IPS-11a (cell line): ENCODE results near the gene MICAL1.

ENCODE experiments used
- H3K4me3 ChIP-seq: one replicate; pipeline ENCODE4 v1.5.1; 2013; ENCODE audit warnings: low read depth, low read length, control low read depth

Gene MICAL1

GRCh38 chr6:109454496-109455436, 806 bp downstream of the MICAL1 start:
- peak overlapping the region; percentile 93 for H3K4me3 ChIP-seq

- H3K4me3 ChIP-seq = no peak overlapping the region
Observed at GRCh38 chr6:109453594-109454495, 1.7 kb downstream of the MICAL1 start.

GRCh38 chr6:109453156-109453555, 2.4 kb downstream of the MICAL1 start:
- H3K4me3 ChIP-seq = no peak overlapping the region

- H3K4me3 ChIP-seq = no peak overlapping the region
Observed at GRCh38 chr6:109452181-109452580, 3.4 kb downstream of the MICAL1 start.

- no peak overlapping the region for H3K4me3 ChIP-seq
Observed at GRCh38 chr6:109451376-109451775, 4.2 kb downstream of the MICAL1 start.

GRCh38 chr6:109450801-109451200, 4.8 kb downstream of the MICAL1 start:
- no peak overlapping the region for H3K4me3 ChIP-seq

GRCh38 chr6:109449795-109450673, 5.5 kb downstream of the MICAL1 start:
- no peak overlapping the region for H3K4me3 ChIP-seq

GRCh38 chr6:109449064-109449794, 6.3 kb downstream of the MICAL1 start:
- H3K4me3 ChIP-seq = no peak overlapping the region

- no peak overlapping the region for H3K4me3 ChIP-seq
Observed at GRCh38 chr6:109448615-109449014, 7.0 kb downstream of the MICAL1 start.

GRCh38 chr6:109447878-109448555, 7.6 kb downstream of the MICAL1 start:
- H3K4me3 ChIP-seq = no peak overlapping the region

GRCh38 chr6:109447087-109447486, 8.5 kb downstream of the MICAL1 start:
- no peak overlapping the region for H3K4me3 ChIP-seq

- no peak overlapping the region for H3K4me3 ChIP-seq
Observed at GRCh38 chr6:109446541-109446940, 9.0 kb downstream of the MICAL1 start.

- H3K4me3 ChIP-seq = no peak overlapping the region
Observed at GRCh38 chr6:109446072-109446471, 9.5 kb downstream of the MICAL1 start.

GRCh38 chr6:109445382-109445781, 10.2 kb downstream of the MICAL1 start:
- no peak overlapping the region for H3K4me3 ChIP-seq

GRCh38 chr6:109443425-109443950, 12.1 kb downstream of the MICAL1 start:
- H3K4me3 ChIP-seq = no peak overlapping the region

GRCh38 chr6:109442393-109442924, 13.1 kb downstream of the MICAL1 start:
- no peak overlapping the region for H3K4me3 ChIP-seq

- H3K4me3 ChIP-seq = peak overlapping the region; percentile 84
Observed at GRCh38 chr6:109441069-109441816, 14.3 kb downstream of the MICAL1 start.
